B cell (primary cell): Measurements from ENCODE around the gene NAPSA. TPM values are rescaled to one million over a fixed set of nuclear protein-coding genes. Genes with fewer than 3 reads are reported as not detected.

Source experiments
- ATAC-seq: fragments of 200-7000 bp; cut with Tn5 transposase; one replicate; pipeline ENCODE4 v1.10.0; 2021; ENCODE audit warnings: low read depth, mild to moderate bottlenecking, moderate number of reproducible peaks, moderate library complexity
- CTCF ChIA-PET: fragments of 350-600 bp; sonication (Branson Sonifier 250); formaldehyde crosslinking; loops from one replicate; lab custom pipeline; 2021; ENCODE audit warnings: antibody characterized with exemption, inconsistent platforms; lab: Charles Lee
- POLR2A ChIA-PET: fragments of 350-600 bp; sonication (Branson Sonifier 250); formaldehyde crosslinking; loops from one replicate; lab custom pipeline; 2021; ENCODE audit warnings: antibody characterized with exemption; lab: Charles Lee
- DNase-seq: peaks from one replicate; pipeline ENCODE4 v3.0.0; 2013
- H2AFZ ChIP-seq: 2 replicates; pipeline ENCODE4 v1.6.1; 2012; ENCODE audit warnings: mild to moderate bottlenecking, low read depth, low read length; ENCODE audit not compliant: insufficient read depth, poor library complexity, severe bottlenecking
- H3K27ac ChIP-seq, 2 donors: 1 replicate in 1 of 2; 2 replicates in 1 of 2; pipeline ENCODE4 v1.5.1; 2012 to 2013; ENCODE audit warnings: low read length in 2 of 2, mild to moderate bottlenecking in 2 of 2, moderate library complexity in 1 of 2
- H3K27me3 ChIP-seq, 4 experiments: fragments of 200-600 bp in 1 of 4; sonication (generic) in 1 of 4; replicated peaks in 1 of 4; 1 replicate in 2 of 4; 2 replicates in 2 of 4; pipeline versions ENCODE4 v1.6.1 to v1.7.0; 2013 to 2016; ENCODE audit warnings: low read length in 3 of 4, mild to moderate bottlenecking in 2 of 4, mixed read lengths in 1 of 4, moderate library complexity in 1 of 4; ENCODE audit not compliant: insufficient read depth in 4 of 4, control insufficient read depth in 3 of 4; ENCODE audit errors: control extremely low read depth in 1 of 4
- H3K36me3 ChIP-seq, 2 experiments: replicated peaks in 1 of 2; 1 replicate in 1 of 2; 2 replicates in 1 of 2; pipeline versions ENCODE4 v1.6.1 to v1.7.1; 2013; ENCODE audit warnings: low read length in 1 of 2; ENCODE audit not compliant: insufficient read depth in 2 of 2, control insufficient read depth in 1 of 2; ENCODE audit errors: control extremely low read depth in 1 of 2, extremely low read depth in 1 of 2
- H3K4me1 ChIP-seq, 2 donors: fragments of 200-600 bp in 1 of 2; sonication (generic) in 1 of 2; 1 replicate in 1 of 2; 2 replicates in 1 of 2; pipeline versions ENCODE4 v1.5.1 to v1.6.1; 2013 to 2017; ENCODE audit warnings: low read length in 2 of 2; ENCODE audit not compliant: control insufficient read depth in 2 of 2, insufficient read depth in 2 of 2
- H3K4me2 ChIP-seq: replicated peaks from 2 replicates; pipeline ENCODE3; 2012; ENCODE audit warnings: mild to moderate bottlenecking, low read depth, low read length; ENCODE audit not compliant: poor library complexity, severe bottlenecking
- H3K4me3 ChIP-seq, 5 experiments: fragments of 200-600 bp in 1 of 5; sonication (generic) in 1 of 5; 1 replicate in 3 of 5; 2 replicates in 2 of 5; pipeline versions ENCODE4 v1.5.1 to v1.7.0; 2011 to 2016; ENCODE audit warnings: low read length in 4 of 5, mild to moderate bottlenecking in 4 of 5, low read depth in 2 of 5, control low read depth in 1 of 5, moderate library complexity in 1 of 5; ENCODE audit not compliant: insufficient read depth in 1 of 5; ENCODE audit errors: control extremely low read depth in 1 of 5, extremely low read depth in 1 of 5
- H3K79me2 ChIP-seq: fragments of 200-600 bp; sonication (generic); one replicate; pipeline ENCODE4 v1.6.0; 2016; ENCODE audit warnings: low read length; ENCODE audit not compliant: control insufficient read depth, insufficient read depth
- H3K9ac ChIP-seq: fragments of 200-600 bp; sonication (generic); 2 replicates; pipeline ENCODE4 v1.6.1; 2017; ENCODE audit warnings: mild to moderate bottlenecking, low read length, moderate library complexity
- H3K9me3 ChIP-seq, 3 donors: one replicate each; pipeline versions ENCODE4 v1.6.1 to v1.7.1; 2013; ENCODE audit warnings: low read length in 2 of 3; ENCODE audit not compliant: control insufficient read depth in 2 of 3, insufficient read depth in 1 of 3; ENCODE audit errors: control extremely low read depth in 1 of 3
- H4K20me1 ChIP-seq: 2 replicates; pipeline ENCODE4 v1.6.0; 2012; ENCODE audit warnings: mild to moderate bottlenecking, low read length; ENCODE audit not compliant: insufficient read depth, control insufficient read depth, poor library complexity, severe bottlenecking
- H3K27ac Mint-ChIP-seq: one replicate; pipeline ENCODE4 v1.8.0; 2021; ENCODE audit warnings: mixed read lengths
- H3K27me3 Mint-ChIP-seq: one replicate; pipeline ENCODE4 v1.8.0; 2021; ENCODE audit warnings: mixed read lengths
- H3K4me1 Mint-ChIP-seq: one replicate; pipeline ENCODE4 v1.8.0; 2021; ENCODE audit warnings: mixed read lengths
- H3K4me3 Mint-ChIP-seq: one replicate; pipeline ENCODE4 v1.8.0; 2021; ENCODE audit warnings: mixed read lengths
- H3K9me3 Mint-ChIP-seq: one replicate; pipeline ENCODE4 v1.8.0; 2022; ENCODE audit warnings: mixed read lengths; ENCODE audit not compliant: insufficient read depth
- EZH2 ChIP-seq: IDR thresholded peaks from 2 replicates; pipeline ENCODE4 v1.6.1; 2012; ENCODE audit warnings: borderline replicate concordance, low read depth, mild to moderate bottlenecking, moderate library complexity, low read length; ENCODE audit not compliant: insufficient read depth, poor library complexity, severe bottlenecking
- WGBS: methylation state at CpG from one replicate; pipeline ENCODE4 v1.1.5; 2013; ENCODE audit warnings: missing lambda C conversion rate; ENCODE audit not compliant: insufficient coverage; 5-methylcytosine and 5-hydroxymethylcytosine counted together
- intact Hi-C: fragments of 100-400 bp; cut with micrococcal nuclease; formaldehyde crosslinking; loops from one replicate; pipeline ENCODE4 v1.10.0; 2022
- polyA plus RNA-seq: library from polyadenylated mRNA; depleted of rRNA; stranded (reverse); fragments of >200 nt; gene quantifications from 2 replicates; pipeline ENCODE4 v1.2.3, GENCODE V29; 2012
- total RNA-seq, 2 donors: library from RNA; stranded (reverse); fragments of 120-200 nt in 1 of 2; gene quantifications; 1 replicate in 1 of 2; 2 replicates in 1 of 2; pipeline versions ENCODE4 v1.2.3 to v1.2.4, GENCODE V29; 2013 to 2022
- TF ChIP-seq, protein P1 (sequence below): fragments of 200-600 bp; IDR thresholded peaks from one replicate; pipeline ENCODE4 v1.8.0; 2022; ENCODE audit warnings: antibody characterized with exemption, mild to moderate bottlenecking

NAPSA gene
- total and polyA plus RNA-seq, 2 donors (not counting 1 experiment from before 2014, with no cell fraction given), result 4.0 to 4.7 TPM

DNA sequence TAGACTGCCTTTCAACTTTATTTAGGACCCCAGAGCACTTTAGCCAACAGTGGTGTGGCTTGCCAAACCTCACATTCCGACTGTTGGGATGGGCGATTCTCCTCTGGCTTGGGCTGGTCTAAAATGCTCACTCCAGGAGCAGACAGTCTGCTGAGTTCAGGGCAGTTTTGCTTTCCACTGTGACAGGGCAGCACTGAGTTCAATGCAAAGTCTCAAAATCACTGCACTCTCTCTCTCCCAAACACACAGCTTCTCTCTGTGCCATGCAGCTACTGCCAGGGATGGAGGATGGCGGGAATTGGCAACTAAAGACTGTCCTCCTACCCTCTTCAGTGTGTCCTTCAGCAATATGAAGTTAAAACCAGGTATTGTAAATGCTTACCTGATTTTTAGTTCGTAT lies 13.2 kb downstream of the NAPSA start:
- Histone ChIP-seq H3K36me3 (no peaks in the 10 kb centered on the region), H3K27me3 (no peaks in the 10 kb centered on the region), H3K4me1 (peaks cover 40 to 50% of the 10 kb centered on the region in 2 donors), H2AFZ (no peak overlapping the region), H3K9me3 (no peaks in the 10 kb centered on the region), H4K20me1 (no peaks in the 10 kb centered on the region), H3K79me2 (peaks cover 30% of the 10 kb centered on the region), H3K4me3 (no peak overlapping the region), H3K9ac (no peak overlapping the region), H3K4me2 (no peak overlapping the region), H3K27ac (no peak overlapping the region)
- Mint-ChIP-seq H3K4me3 (no peak overlapping the region), H3K27me3 (no peaks in the 10 kb centered on the region), H3K4me1 (peaks cover 45% of the 10 kb centered on the region), H3K27ac (no peak overlapping the region), H3K9me3 (no peaks in the 10 kb centered on the region)
- no peak for TF ChIP-seq EZH2
- TF ChIP-seq, protein P1, sequence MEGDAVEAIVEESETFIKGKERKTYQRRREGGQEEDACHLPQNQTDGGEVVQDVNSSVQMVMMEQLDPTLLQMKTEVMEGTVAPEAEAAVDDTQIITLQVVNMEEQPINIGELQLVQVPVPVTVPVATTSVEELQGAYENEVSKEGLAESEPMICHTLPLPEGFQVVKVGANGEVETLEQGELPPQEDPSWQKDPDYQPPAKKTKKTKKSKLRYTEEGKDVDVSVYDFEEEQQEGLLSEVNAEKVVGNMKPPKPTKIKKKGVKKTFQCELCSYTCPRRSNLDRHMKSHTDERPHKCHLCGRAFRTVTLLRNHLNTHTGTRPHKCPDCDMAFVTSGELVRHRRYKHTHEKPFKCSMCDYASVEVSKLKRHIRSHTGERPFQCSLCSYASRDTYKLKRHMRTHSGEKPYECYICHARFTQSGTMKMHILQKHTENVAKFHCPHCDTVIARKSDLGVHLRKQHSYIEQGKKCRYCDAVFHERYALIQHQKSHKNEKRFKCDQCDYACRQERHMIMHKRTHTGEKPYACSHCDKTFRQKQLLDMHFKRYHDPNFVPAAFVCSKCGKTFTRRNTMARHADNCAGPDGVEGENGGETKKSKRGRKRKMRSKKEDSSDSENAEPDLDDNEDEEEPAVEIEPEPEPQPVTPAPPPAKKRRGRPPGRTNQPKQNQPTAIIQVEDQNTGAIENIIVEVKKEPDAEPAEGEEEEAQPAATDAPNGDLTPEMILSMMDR, result no peak
- ATAC-seq (no peak), DNase-seq (no peak)
- POLR2A ChIA-PET, result interaction anchor here (0.9 to 2.1 kb wide), 2 partner anchors 11 to 23 kb away, joined by 5 to 12 read pairs; partner anchors contain the start of gene KCNC3
- intact Hi-C loops, result no loop called here
- CTCF ChIA-PET, result interaction anchor here (1.0 to 4.5 kb wide), 9 partner anchors 9 to 570 kb away, joined by 3 to 20 read pairs (median 3); partner anchors contain the start of genes KCNC3 and NR1H2
- 100% methylated on average over 2 of the region's 4 CpGs for WGBS

DNA sequence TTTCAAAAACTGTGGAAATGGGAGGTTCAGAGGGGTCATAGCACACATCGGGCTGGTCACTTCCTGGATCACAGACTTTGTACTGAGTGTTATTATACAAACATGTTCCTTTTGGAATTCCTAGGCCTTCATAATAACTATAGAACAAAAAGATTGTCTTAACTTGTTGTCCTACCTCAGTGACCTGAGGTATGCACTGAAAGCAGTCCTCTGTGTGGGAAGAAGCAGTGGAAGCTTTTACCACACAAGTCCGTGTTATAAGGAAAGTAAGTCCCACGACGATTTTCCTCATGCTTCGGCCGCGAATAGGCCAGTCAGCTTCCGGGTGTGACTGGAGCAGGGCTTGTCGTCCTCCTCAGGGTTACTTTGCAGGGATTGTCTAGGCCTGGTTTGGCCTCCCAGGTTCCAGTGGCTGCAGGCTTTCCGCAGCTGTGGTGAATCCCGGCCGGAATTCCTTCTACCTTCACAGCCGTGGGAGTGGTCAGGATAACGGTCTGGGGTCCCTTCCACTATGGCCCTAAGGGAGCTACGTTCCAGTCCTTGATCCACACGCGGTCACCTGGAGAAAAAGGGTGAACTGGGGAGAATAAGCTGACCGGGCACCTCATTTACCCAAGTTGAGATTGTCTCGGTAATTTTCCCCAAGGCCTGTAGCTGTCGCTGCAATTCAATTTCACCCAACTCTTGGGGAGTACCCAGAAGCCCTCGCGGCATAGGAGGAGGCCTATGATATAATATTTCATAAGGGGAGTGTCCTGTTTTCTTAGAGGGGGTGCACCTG lies 16.0 kb downstream of the NAPSA start:
- no peak overlapping the region for H3K4me3 Mint-ChIP-seq
- peaks cover 57% of the 10 kb centered on the region for H3K4me1 Mint-ChIP-seq
- POLR2A ChIA-PET, result interaction anchor here (9.3 kb wide), 1 partner anchor 18 kb away, joined by 122 read pairs; the partner anchor contains the start of gene KCNC3
- Histone ChIP-seq H3K79me2 (peaks cover 31% of the 10 kb centered on the region), H3K4me3 (no peak overlapping the region), H2AFZ (no peak overlapping the region), H3K4me1 (peaks cover 61 to 69% of the 10 kb centered on the region in 2 donors), H3K9me3 (peaks cover 0 to 9% (median 0%) of the 10 kb centered on the region in 3 donors), H4K20me1 (no peaks in the 10 kb centered on the region), H3K4me2 (no peak overlapping the region), H3K36me3 (no peaks in the 10 kb centered on the region), H3K9ac (no peak overlapping the region), H3K27me3 (no peaks in the 10 kb centered on the region), H3K27ac (peak overlapping the region in 1 of 2 donors; percentile 91)
- H3K27me3 Mint-ChIP-seq, result no peaks in the 10 kb centered on the region
- no peaks in the 10 kb centered on the region for H3K9me3 Mint-ChIP-seq
- ATAC-seq (no peak), DNase-seq (no peak)
- H3K27ac Mint-ChIP-seq, result peak overlapping the region; percentile 96
- intact Hi-C loops, result no loop called here
- TF ChIP-seq EZH2, result no peak
- TF ChIP-seq, protein P1, result no peak
- 86% methylated on average over 8 of the region's 22 CpGs for WGBS
- CTCF ChIA-PET, result interaction anchor here (0.9 to 4.5 kb wide), 2 partner anchors 10 to 21 kb away, joined by 5 to 20 read pairs; partner anchors contain the start of gene KCNC3
